NCI-H774 (cell line): ENCODE results near the gene ELP4.
A peak's percentile ranks its signal among the peaks of the same experiment; 100 is the strongest.
"Not testable (repeated sequence)": the region's sequence is repeated elsewhere in the genome, so short reads cannot be mapped to it uniquely, and the experiment has no call there.

ENCODE experiments used
- DNase-seq: peaks from one replicate; lab custom pipeline; 2025; lab: John Stamatoyannopoulos, UW

ELP4 gene

DNA sequence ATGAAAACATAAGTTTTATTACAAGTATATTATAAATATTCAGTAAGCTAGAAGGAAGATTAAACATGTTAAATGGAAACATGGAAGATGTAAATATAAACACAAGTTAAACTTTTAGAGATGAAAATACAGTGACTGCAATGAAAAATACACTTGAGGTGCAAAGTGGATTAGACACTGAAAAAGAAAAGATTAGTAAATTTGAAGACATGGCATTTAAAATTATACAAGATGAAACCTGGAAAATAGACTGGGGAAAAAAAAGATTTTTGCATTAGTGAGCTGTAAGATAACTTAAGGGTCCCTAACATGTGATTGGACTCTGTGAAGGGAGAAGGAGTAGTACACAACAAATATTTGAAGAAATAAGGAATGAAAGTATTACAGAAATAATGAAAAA lies 33.3 kb downstream of the ELP4 start:
- no peak for DNase-seq

DNA sequence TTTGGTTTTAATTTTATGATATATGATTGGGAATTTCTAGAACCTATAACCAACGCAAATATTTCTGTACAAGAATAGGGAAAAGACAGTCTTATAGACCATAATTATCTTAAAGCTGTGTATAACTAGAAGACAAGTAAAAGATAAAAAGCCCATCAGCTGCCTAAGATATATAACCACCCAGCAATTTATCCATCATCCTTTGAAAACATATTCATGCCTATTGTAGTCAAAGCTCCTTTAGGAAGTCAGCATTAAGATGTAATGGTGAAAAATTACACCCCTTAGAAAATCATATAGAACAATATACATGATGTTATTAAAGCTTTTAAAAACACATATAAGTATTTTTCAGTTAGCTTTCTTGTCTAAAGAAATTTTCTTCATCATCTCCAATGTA lies 46.4 kb downstream of the ELP4 start:
- no peak for DNase-seq

DNA sequence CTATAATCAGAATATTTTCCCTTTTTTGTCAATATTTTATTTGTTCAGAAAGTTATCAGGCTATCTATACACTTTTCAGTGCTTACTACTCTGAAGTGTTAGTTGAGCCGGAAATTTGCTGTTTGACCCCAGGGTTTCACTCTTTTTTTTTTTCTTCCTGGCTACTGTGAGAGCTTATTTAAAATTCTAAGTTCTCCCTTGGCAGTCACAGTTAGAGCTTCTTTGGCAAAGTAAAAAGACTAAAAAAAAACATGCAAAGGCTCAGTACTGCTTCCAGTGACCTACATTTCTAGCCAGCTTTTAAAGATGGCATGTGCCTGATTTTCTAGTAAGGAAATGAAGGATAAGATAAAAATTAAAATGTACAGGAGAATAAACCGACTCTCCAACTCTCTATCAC lies 48.4 kb downstream of the ELP4 start:
- no peak for DNase-seq

DNA sequence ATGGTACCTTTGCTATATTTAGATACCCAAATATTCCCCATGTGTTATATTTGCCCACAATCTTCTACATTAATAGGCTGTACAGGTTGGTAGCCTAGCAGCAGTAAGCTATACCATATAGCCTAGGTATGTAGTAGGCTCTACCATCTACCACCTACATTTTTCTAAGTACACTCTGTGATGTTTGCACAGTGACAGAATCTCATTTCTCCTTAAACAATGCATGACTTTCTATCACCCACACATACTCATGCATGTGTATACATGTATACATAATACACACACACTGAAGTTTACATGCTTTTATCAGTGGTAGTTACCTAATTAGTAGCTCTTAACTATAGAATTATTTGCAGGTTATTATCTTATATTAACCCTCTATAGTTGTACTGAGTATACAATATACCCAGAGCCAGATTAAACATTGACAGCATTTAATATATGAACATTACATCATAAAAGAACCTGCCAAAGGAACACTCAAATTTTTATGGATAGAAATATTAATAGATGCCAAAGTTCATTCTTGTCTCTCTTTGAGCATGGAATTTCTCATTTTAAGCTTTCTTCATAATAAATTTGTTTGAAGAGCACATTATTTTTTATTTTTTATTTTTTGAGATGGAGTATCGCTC lies 51.4 kb downstream of the ELP4 start:
- DNase-seq = no peak

DNA sequence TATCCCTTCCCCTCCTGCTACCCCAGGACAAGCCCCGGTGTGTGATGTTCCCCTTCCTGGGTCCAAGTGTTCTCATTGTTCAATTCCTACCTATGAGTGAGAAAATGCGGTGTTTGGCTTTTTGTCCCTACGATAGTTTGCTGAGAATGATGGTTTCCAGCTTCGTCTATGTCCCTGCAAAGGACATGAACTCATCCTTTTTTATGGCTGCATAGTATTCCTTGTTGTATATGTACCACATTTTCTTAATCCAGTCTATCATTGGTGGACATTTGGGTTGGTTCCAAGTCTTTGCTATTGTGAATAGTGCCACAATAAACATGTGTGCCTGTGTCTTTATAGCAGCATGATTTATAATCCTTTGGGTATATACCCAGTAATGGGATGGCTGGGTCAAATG lies 55.0 kb downstream of the ELP4 start:
- DNase-seq = not testable (repeated sequence)

DNA sequence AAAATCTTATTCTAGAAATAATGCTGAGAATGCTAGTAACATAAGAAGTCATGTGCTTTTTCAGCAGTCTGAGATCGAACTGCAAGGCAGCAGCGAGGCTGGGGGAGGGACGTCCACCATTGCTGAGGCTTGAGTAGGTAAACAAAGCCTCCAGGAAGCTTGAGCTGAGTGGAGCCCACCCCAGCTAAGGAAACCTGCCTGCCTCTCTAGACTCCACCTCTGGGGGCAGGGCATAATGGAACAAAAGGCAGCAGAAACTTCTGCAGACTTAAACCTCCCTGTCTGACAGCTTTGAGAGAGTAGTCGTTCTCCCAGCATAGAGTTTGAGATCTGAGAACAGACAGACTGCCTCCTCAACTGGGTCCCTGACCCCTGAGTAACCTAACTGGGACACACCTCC lies 64.6 kb downstream of the ELP4 start:
- DNase-seq = not testable (repeated sequence)

DNA sequence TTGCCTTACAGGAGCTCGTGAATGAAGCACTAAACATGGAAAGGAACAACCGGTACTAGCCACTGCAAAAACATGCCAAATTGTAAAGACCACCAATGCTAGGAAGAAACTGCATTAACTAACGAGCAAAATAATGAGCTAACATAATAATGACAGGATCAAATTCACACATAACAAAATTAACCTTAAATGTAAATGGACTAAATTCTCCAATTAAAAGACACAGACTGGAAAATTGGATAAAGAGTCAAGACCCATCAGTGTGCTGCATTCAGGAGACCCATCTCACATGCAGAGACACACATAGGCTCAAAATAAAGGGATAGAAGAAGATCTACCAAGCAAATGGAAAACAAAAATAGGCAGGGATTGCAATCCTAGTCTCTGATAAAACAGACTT lies 66.2 kb downstream of the ELP4 start:
- DNase-seq = not testable (repeated sequence)

DNA sequence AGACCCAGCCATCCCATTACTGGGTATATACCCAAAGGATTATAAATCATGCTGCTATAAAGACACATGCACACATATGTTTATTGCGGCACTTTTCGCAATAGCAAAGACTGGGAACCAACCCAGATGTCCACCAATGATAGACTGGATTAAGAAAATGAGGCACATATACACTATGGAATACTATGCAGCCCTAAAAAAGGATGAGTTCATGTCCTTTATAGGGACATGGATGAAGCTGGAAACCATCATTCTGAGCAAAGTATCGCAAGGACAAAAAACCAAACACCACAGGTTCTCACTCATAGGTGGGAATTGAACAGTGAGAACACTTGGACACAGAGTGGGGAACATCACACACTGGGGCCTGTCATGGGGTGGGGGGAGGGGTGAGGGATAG lies 69.8 kb downstream of the ELP4 start:
- DNase-seq = not testable (repeated sequence)

DNA sequence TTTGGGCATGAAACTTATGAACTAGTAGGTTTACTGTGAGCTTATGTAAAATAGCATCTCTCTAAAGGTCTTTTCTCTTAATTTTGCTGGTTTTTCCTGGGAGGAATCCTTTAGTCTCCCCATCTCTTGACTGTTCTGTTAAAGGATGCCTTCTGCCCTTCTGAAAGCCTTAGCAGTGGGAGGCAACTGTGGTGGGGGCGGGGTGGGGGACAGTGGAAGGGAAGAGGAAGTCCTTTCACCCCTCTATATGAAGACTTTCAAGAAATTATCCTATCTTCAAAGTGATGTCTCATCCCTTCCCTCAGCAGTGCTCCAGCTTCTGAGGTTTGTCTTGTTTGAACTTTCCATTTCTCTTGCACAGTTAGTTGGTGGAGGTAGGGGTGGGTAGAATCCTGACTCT lies 73.1 kb downstream of the ELP4 start:
- no peak for DNase-seq

DNA sequence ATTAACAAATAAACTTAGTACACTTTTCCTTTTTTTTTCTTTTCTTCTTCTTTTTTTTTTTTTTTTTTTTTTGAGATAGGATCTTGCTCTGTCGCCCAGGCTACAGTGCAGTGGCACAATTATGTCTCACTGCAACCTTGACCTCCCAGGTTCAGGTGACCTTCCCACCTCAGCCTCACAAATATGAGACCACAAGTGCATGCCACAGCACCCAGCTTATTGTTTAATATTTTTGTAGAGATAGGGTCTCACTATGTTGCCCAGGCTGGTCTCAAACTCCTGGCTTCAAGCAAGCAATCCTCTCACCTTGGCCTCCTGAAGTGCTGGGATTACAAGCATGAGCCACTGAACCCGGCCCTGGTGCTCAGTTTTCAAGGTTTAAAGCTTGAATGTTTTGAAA lies 88.9 kb downstream of the ELP4 start:
- DNase-seq = no peak

DNA sequence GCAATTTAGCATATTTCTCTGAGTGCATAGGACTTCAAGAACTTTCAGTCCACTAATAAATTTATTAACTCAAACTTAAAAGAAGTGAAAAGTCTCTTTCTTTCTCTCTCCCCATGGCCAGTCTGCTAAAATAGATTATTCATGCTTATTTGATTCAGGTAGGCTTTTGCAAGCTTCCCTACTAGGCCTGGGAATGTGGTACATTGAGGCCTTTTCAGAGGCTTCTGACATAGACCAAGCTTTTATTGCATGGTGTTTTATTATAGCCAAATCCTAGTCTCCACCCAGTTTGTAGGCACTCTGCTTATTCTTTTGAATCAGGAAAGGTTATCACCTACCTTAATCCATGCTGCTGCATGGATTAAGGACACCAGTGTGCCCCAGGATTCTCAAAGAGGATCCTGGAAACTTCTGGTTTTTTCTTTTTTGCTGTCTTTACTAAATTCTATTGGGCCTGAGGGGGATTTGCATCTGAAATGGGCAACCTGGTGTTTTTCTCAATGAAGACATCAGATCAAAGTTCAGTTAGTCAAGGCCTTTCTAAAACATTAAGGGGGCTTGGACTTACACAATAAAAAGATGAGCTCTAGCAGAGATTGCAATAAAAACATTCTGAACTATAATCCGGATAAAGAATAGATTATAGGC lies 92.2 kb downstream of the ELP4 start:
- no peak for DNase-seq

DNA sequence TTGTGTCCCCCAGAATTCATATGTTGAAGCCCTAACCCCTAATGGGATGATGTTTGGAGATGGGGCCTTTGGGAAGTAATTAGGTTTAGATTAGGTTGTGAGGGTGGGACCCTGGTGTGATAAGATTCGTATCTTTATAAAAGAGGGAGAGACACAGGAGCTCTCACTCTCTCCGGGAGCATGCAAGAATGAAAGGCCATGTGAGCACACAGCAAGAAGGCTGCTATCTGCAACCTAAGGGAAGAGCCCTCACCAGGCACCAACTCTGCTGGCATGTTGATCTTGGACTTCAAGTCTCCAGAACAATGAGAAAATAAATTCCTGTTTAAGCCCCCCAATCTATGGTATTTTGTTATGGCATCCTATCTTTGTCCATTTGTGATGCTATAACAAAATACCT lies 97.3 kb downstream of the ELP4 start:
- no peak for DNase-seq

DNA sequence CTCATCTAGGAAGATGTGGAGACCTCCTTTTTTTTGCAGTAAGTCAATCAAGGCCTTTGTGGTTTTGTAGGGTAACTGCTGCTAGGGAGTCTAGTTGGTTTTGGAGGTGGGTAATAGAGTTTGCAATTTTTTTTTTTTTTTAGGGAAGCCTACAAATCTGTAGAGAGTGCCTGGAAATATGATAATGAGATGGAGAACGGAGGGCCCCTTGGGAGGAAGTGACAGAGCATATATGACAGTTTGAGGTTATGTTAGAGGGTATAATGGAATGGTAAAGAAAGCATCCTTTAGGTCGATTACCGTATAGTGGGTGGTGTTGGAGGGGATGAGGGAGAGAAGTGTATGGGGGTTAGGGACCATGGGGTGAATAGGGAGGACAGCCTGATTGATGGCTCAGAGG lies 98.3 kb downstream of the ELP4 start:
- DNase-seq = no peak

DNA sequence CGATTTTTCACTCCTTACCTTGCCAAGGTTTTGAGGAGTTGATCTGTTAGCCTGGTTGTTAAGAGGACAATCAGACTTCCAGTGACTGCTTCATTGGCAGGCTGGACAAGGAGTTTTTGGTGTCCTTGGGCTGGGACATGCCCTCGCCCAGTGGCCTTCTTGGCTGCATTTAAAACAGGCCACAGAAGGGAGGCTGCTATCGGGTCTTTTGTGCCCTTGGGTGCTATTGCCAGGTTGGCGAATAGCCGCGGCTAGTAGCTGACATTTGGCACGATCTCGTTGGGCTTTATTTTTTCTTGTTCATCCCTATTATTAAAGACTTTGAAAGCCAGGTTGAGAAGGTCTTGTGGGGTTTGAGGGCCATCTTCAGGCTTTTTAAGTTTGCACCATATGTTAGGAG lies 99.4 kb downstream of the ELP4 start:
- no peak for DNase-seq

DNA sequence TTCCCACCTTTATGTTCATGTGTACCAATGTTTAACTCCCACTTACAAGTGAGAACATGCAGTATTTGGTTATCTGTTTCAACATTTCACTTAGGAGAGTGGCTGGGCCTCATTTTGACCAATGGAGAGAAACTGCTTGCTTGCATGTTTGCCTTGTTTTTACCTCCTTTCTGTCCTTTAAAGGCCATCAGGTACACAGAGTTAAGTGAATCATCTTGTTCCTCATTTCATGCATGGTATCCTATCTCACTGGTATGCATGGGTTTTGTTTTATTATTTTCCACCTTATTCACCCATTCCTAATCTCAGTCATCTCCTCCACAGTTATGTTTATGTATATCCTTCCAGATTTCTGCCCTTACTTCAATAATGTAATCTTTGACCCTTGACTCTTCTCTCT lies 101.0 kb downstream of the ELP4 start:
- DNase-seq = no peak

DNA sequence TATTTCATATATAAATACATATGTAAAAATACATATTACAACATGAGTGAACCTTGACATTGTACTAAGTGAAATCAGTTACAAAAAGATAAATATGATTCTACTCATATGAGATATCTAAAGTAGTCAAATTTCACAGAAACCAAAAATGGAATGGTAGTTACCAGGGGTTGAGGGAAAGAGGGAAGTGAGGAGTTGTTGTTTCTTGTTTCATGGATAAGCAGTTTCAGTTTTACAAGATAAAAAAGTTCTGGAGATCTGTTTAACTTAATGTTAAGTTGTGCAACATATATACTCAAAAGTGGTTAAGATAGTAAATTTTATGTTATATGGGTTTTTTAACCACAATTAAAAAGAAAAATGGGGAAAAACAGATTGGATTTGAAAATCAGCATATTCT lies 107.7 kb downstream of the ELP4 start:
- DNase-seq = no peak

DNA sequence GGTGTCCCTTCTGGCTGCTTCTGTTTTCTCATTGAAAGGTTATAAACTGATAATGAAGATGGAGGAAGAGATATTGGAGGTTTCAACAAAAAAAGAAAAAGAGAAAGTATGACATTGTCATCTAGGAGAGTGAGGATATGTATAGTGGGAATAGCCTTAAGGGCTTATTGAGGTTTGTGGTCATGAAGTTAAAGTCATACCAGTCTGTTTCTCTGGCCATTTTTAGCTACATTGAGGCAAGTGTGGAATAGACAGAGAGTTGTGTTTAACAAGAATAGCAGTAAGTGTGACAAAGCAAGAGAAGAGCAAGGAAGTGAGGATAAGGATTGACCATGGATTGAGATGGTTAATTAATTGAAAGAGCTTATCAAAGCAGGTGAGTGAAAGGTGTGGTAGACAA lies 110.4 kb downstream of the ELP4 start:
- DNase-seq = no peak

DNA sequence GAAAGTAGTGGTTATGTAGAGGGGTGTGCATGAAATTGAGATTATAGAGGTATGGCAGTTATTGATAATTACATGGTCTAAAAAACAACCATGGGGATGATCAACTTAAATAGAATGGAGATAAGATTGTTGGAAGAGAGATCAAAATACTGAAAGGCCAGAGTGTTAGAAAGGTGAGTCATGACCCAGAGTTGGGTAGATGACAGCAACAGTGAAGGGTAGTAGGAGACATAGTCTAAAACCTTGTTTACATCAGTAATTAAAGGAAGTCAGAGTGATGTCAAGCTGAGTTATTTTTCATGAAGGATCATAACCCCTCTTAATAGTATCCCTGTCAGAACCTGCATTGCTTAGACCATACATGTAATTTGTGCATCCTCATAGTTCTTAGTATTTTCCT lies 110.9 kb downstream of the ELP4 start:
- DNase-seq = no peak

DNA sequence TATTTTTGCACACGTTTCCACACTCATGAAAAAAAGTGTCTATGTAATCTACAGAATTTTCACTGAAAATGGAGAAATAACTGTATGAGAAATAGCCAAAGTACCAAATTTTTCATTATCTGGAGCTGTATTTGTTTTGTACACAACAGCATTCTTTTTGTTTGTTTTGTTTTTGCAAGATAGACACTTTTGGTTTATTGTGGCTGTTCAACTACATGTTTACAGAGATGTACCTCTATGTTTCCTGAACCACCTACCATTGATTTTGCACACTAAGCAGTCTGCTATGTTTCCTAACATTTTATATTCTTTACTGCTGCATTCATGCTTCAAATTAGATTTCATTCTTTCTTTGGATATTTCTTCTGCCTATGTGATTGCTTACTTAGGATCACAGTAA lies 116.3 kb downstream of the ELP4 start:
- DNase-seq = no peak

DNA sequence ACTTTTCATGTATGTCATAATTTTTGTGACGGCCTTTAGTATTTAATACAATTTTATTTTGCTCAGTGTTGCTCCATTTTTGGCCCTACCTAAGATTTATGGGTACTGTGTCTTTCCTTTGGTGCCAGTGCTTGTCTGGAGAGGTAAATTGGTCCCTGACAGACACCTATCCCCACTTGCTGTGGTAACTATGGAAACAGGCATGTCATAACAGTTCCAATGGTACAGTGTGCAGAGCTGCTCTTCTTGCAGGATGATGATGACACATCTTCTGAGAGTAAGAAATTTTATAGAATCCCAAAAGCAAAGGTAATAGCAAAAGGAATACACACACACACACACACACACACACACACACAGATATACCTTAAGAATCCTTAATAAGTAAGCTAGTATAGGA lies 118.5 kb downstream of the ELP4 start:
- DNase-seq = no peak

DNA sequence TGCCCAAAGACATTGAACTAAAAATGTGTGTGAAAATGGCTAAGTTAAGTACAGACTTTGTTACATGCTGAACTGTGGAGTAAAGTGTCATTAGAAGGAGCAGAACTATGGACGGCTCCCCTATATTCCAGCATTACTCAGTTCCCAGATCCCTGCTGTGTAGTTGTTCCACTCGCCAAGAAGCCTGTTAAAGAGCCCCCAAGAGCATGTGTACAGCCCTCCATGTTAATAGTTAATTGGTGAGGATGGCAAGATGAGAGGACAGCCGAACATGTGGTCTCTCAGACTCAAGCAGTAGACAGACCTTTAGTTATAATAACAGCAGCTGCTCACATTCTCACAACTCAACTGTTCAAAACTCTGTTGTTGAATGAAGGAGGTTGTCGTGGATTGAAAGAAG lies 127.4 kb downstream of the ELP4 start:
- DNase-seq = no peak

DNA sequence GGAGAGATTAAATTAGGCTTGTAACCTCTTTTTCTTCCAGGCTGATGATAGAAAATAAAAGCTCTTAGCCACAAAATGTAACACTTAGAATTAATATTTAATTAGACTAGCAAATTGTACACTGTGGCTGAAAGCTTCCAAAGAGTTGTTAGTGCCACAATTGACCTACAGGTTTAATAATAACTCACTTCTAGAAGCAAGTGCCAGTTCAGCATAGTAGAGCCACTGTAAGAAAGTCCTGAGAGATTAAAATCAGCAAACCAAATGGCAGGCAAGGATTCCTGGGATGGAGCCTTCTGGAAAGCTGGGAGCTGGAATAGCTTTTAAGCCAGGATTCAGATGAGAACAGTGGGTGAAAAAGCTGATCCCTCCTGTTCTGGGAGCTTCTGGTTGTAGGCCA lies 131.0 kb downstream of the ELP4 start:
- no peak for DNase-seq

DNA sequence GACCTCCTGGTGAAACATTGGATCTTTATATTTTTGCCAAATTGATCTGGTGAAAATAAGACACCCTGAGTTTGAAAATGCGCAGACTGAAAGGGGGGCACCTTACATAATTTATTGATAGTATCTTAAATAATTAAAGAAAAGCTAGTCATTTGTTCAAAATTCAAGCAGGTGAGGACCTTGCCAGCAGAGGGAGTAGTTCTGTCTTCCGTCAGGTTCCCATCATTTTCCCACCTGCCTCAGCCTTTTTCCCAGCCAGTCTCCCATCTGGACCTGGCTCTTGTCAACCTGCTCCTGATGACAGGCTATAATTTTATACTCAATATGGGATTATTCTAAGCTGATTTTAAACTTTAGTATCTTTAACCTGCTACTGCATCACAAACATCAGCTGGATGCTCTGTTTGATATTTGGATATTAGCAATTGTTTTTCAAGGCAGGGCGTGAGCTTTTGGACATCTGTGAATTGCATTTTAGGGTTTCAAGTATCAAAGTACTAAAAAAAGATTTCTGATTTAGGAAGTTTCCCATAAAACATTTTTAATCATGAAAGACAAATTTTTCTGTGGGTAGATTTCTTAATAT lies 132.0 kb downstream of the ELP4 start:
- DNase-seq = peak; percentile 23

DNA sequence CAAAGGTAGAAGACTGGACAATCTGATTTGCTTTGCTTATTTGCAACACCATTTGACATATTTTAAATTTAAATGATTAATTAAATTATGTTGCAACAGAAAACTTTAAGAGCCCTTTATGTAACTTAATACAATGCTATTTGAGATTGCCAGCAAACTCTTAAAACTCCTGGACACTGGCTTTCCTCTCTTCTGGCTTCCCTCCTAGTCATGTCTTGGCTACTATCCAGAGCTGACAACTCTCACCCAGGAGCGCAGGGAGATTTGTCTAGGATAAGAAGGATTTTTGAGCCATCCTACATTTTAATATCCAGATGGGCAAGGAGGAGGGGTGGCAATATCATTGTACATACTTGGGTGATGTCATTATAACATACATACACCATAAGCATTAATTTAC lies 134.3 kb downstream of the ELP4 start:
- DNase-seq = no peak
